ENCODE measurements around the gene BRI3BP. TPM values are rescaled to one million over a fixed set of nuclear protein-coding genes. Genes with fewer than 3 reads are reported as not detected.

BRI3BP gene
- total and polyA plus RNA-seq, 9 of the 15 experiments (the other 6 are each of a cell fraction or from before 2014, with no cell fraction given) = 12.3 to 25.0 (median 16.6) TPM

DNA sequence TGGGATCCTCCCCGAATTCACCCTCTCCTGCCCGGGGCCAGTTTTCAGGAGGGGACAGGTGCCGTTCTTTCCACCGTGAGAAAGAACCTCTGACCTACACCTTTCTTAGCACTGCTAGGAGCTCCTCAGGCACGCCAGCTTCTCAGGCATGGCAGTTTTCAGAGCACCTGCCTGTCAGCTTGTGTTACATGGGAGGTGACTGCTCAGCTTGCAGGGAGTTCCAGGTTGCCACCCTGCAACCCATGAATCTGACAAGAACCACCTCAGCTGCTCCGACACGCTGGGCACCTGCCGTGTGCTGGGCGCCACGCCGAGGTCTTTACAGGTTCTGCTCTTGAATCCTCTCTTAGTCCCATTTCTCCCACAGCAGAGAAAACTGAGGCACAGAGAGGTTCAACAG is 12.9 kb downstream of the BRI3BP start (continued):
- TF ChIP-seq, protein P1, sequence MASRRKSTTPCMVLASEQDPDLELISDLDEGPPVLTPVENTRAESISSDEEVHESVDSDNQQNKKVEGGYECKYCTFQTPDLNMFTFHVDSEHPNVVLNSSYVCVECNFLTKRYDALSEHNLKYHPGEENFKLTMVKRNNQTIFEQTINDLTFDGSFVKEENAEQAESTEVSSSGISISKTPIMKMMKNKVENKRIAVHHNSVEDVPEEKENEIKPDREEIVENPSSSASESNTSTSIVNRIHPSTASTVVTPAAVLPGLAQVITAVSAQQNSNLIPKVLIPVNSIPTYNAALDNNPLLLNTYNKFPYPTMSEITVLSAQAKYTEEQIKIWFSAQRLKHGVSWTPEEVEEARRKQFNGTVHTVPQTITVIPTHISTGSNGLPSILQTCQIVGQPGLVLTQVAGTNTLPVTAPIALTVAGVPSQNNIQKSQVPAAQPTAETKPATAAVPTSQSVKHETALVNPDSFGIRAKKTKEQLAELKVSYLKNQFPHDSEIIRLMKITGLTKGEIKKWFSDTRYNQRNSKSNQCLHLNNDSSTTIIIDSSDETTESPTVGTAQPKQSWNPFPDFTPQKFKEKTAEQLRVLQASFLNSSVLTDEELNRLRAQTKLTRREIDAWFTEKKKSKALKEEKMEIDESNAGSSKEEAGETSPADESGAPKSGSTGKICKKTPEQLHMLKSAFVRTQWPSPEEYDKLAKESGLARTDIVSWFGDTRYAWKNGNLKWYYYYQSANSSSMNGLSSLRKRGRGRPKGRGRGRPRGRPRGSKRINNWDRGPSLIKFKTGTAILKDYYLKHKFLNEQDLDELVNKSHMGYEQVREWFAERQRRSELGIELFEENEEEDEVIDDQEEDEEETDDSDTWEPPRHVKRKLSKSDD (conservative IDR thresholded peaks at IDR 0.05; ENCODE audit: low read length) = no peak
- TF ChIP-seq ZC3H11A (IDR thresholded peaks at IDR 0.05; ENCODE audit: low read depth, low read length) (no peak), ZNF77 (CRISPR knock-in tag; IDR thresholded peaks at IDR 0.05) (no peak), GTF2F1 (IDR thresholded peaks at IDR 0.05; ENCODE audit: low read depth, low read length) (no peak), KDM1A (IDR thresholded peaks at IDR 0.05) (no peak), TEAD4 (IDR thresholded peaks at IDR 0.05; ENCODE audit: low read length) (no peak), TEAD4 (CRISPR knock-in tag; IDR thresholded peaks at IDR 0.05; ENCODE audit: borderline replicate concordance) (no peak), TCFL5 (CRISPR knock-in tag; conservative IDR thresholded peaks at IDR 0.05) (no peak), FOXP1 (CRISPR knock-in tag; IDR thresholded peaks at IDR 0.05) (no peak), FOXA1 (IDR thresholded peaks at IDR 0.05; ENCODE audit: borderline replicate concordance) (no peak), NCOA2 (IDR thresholded peaks at IDR 0.05; ENCODE audit: partially characterized antibody in 2 of 2) (no peak), KLF10 (CRISPR knock-in tag; IDR thresholded peaks at IDR 0.05) (no peak)
